DOHH2 (cell line): ENCODE measurements around the gene GNPAT.

Experiments used
- H3F3A ChIP-seq: fragments of 200-600 bp; sonication (generic), shearing (Covaris generic); 2 replicates; pipeline ENCODE4 v1.6.0; 2016; ENCODE audit warnings: antibody characterized with exemption, mild to moderate bottlenecking; ENCODE audit not compliant: control insufficient read depth, insufficient read depth
- H3K27ac ChIP-seq: fragments of 200-600 bp; sonication (generic); 2 replicates; pipeline ENCODE4 v1.5.1; 2014; ENCODE audit warnings: low read depth, mild to moderate bottlenecking, low read length, moderate library complexity
- H3K27me3 ChIP-seq: fragments of 200-600 bp; sonication (generic); 2 replicates; pipeline ENCODE4 v1.6.1; 2014; ENCODE audit warnings: mild to moderate bottlenecking, low read length, mixed read lengths; ENCODE audit not compliant: control insufficient read depth
- H3K36me3 ChIP-seq: fragments of 200-600 bp; sonication (generic); 2 replicates; pipeline ENCODE4 v1.6.1; 2014; ENCODE audit warnings: mild to moderate bottlenecking, low read length, moderate library complexity, mixed read lengths; ENCODE audit not compliant: control insufficient read depth
- H3K4me1 ChIP-seq: fragments of 200-600 bp; sonication (generic); 2 replicates; pipeline ENCODE4 v1.6.1; 2014; ENCODE audit warnings: mild to moderate bottlenecking, low read length, mixed read lengths; ENCODE audit not compliant: control insufficient read depth
- H3K4me2 ChIP-seq: fragments of 200-600 bp; sonication (generic); 2 replicates; pipeline ENCODE4 v1.6.0; 2014; ENCODE audit warnings: mild to moderate bottlenecking, low read length, moderate library complexity
- H3K4me3 ChIP-seq: fragments of 200-600 bp; sonication (generic); 2 replicates; pipeline ENCODE4 v1.5.1; 2014; ENCODE audit warnings: mild to moderate bottlenecking, low read length, mixed read lengths
- H3K79me2 ChIP-seq: fragments of 200-600 bp; sonication (generic); 2 replicates; pipeline ENCODE4 v1.6.1; 2014; ENCODE audit warnings: mild to moderate bottlenecking, low read length, mixed read lengths; ENCODE audit not compliant: control insufficient read depth
- H3K9me2 ChIP-seq: fragments of 200-600 bp; sonication (generic); replicated peaks from 2 replicates; pipeline ENCODE4 v1.6.1; 2014; ENCODE audit warnings: mild to moderate bottlenecking, low read length, mixed read lengths; ENCODE audit not compliant: control insufficient read depth
- H3K9me3 ChIP-seq: fragments of 200-600 bp; sonication (generic); 2 replicates; pipeline ENCODE4 v1.6.1; 2014; ENCODE audit warnings: antibody characterized with exemption, low read length, mixed read lengths; ENCODE audit not compliant: control insufficient read depth, insufficient read depth
- H4K20me1 ChIP-seq: fragments of 200-600 bp; sonication (generic); 2 replicates; pipeline ENCODE4 v1.6.0; 2014; ENCODE audit warnings: low read depth, mild to moderate bottlenecking, antibody characterized with exemption, low read length, moderate library complexity; ENCODE audit not compliant: control insufficient read depth, insufficient read depth
- CTCF ChIP-seq: fragments of 200-600 bp; sonication (generic); IDR thresholded peaks from one replicate; pipeline ENCODE4 v1.5.1; 2014; ENCODE audit warnings: antibody characterized with exemption, mild to moderate bottlenecking, low read depth, low read length; ENCODE audit not compliant: poor library complexity, severe bottlenecking
- EZH2phosphoT487 ChIP-seq: fragments of 200-600 bp; sonication (generic); IDR thresholded peaks from 2 replicates; pipeline ENCODE4 v1.6.1; 2017; ENCODE audit warnings: borderline replicate concordance, mild to moderate bottlenecking, antibody characterized with exemption, low read length, moderate library complexity, mixed read lengths

GNPAT gene

GRCh38 chr1:231196728-231197127 is 44.3 kb upstream of the GNPAT start:
- Histone ChIP-seq H3K36me3 (no peaks in the 10 kb centered on the region), H3K9me2 (no peaks in the 10 kb centered on the region), H3K27ac (no peak overlapping the region), H3F3A (no peaks in the 10 kb centered on the region), H3K4me2 (no peak overlapping the region), H3K9me3 (no peaks in the 10 kb centered on the region), H4K20me1 (no peaks in the 10 kb centered on the region), H3K79me2 (no peaks in the 10 kb centered on the region), H3K4me3 (no peak overlapping the region), H3K4me1 (no peaks in the 10 kb centered on the region), H3K27me3 (peaks cover 27% of the 10 kb centered on the region)
- TF ChIP-seq CTCF (no peak), EZH2phosphoT487 (no peak)

GRCh38 chr1:231199868-231200267 is 41.1 kb upstream of the GNPAT start:
- Histone ChIP-seq H3K36me3 (no peaks in the 10 kb centered on the region), H3K4me2 (no peak overlapping the region), H3K9me3 (no peaks in the 10 kb centered on the region), H3K27me3 (peaks cover 40% of the 10 kb centered on the region), H3K27ac (no peak overlapping the region), H3K4me3 (no peak overlapping the region), H3K9me2 (no peaks in the 10 kb centered on the region), H3K4me1 (no peaks in the 10 kb centered on the region), H3F3A (no peaks in the 10 kb centered on the region), H3K79me2 (no peaks in the 10 kb centered on the region), H4K20me1 (no peaks in the 10 kb centered on the region)
- TF ChIP-seq EZH2phosphoT487 (no peak), CTCF (no peak)

- no peaks in the 10 kb centered on the region for H3K36me3 ChIP-seq
- no peaks in the 10 kb centered on the region for H3K9me3 ChIP-seq
- no peak for TF ChIP-seq EZH2phosphoT487
- TF ChIP-seq CTCF = no peak
- H3F3A ChIP-seq = no peaks in the 10 kb centered on the region
- H3K79me2 ChIP-seq = no peaks in the 10 kb centered on the region
- no peaks in the 10 kb centered on the region for H3K4me1 ChIP-seq
- H3K27ac ChIP-seq = no peak overlapping the region
- no peak overlapping the region for H3K4me3 ChIP-seq
- peaks cover 38% of the 10 kb centered on the region for H3K27me3 ChIP-seq
- no peak overlapping the region for H3K4me2 ChIP-seq
- H4K20me1 ChIP-seq = no peaks in the 10 kb centered on the region
- H3K9me2 ChIP-seq = no peaks in the 10 kb centered on the region
Measured at GRCh38 chr1:231200388-231201031, 40.5 kb upstream of the GNPAT start.
